Endometrium (tissue), 2 donors: ENCODE measurements around the gene HS6ST2.

ENCODE experiments used
- FAIRE-seq: peaks from 2 replicates; lab custom pipeline; 2012; peaks lifted over from hg19 to GRCh38; lab: Jason Lieb, UNC
- donor health status: control.
- donor health status: control.

HS6ST2 gene

DNA sequence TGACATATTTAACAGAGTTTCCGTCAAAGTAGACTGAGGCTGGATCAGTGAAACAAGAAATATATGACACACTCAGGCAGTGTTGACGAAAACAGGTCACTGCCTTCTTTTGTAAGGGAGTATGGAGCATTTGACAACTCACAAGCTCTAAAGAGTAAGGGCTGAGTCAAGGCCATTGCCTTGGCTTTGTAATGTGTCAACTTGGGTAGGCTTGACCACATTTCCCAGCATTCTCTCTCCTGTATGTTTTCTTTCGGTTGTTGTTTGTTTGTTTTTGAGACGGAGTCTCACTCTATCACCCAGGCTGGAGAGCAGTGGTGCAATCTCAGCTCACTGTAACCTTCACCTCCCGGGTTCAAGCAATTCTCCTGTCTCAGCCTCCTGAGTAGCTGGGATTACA is 344.6 kb downstream of the HS6ST2 start:
- FAIRE-seq: no peak

- FAIRE-seq: no peak
Observed at GRCh38 chrX:132612821-132613564, 345.4 kb downstream of the HS6ST2 start.

DNA sequence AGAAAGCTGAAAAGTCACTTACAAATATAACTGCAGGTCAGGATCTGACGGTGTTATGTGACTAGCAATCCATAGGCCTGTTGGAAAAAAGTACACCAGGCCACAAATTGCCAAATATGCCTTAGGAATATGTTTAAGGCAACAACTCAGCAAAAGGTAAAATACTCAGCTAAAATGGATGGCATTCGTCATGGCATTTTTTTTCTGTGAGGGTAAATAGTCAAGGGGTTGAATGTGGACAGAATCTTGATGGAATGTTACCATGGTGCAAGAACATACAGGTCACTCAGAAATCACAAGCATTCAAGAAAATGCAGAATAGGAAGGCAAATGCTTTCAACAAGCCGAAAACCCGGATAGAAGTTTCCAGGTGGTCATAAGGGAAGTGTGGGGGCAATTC is 347.9 kb downstream of the HS6ST2 start:
- FAIRE-seq: no peak

DNA sequence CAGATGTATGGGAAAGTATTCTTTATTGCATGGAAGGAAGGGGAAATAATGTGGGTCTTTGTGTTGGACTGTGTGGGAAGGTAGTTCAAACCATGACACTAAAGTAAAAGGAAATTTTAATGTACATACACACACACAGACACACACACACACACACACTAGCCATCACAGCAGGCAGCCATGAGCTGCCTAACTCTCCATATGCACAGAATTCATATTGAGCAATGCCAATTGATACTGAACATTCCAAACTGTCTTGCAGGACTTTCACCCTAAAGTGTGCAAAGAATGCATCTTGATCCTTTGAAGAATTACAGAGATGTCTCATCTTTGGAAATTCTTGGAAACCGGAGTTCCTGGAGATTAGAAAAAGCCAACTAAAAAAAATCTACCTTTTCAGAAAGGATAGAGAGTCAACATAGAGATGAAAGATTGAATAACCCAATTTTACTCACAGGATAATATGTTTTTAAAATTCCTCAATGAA is 349.0 kb downstream of the HS6ST2 start:
- no peak for FAIRE-seq

DNA sequence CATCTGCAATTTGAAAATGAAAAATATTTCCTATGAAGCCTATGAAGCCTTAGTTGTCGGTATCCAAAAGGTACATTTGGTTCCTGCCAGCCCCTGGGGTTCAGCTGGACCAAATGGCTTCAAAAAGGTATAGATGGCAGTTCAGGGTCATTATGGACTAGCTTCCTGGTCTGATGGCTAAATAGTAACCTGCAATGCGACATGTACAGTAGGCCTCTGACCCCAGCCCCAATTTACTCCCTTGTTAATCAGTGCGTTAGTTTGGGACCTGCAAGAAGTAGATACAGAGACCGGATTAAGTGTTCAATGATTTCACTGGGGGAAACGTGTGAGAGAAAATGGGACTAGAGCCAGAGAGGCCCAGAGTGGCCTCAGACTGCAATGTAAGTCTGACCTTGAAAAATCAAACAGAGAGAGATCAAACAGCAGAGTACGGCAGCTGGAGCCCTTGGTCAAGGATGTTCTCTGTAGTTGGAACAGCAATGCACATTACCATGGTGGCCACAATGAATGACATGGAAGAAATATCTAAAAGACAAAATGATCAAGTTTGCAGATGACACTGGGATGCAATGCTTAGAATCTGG is 354.6 kb downstream of the HS6ST2 start:
- FAIRE-seq: no peak

DNA sequence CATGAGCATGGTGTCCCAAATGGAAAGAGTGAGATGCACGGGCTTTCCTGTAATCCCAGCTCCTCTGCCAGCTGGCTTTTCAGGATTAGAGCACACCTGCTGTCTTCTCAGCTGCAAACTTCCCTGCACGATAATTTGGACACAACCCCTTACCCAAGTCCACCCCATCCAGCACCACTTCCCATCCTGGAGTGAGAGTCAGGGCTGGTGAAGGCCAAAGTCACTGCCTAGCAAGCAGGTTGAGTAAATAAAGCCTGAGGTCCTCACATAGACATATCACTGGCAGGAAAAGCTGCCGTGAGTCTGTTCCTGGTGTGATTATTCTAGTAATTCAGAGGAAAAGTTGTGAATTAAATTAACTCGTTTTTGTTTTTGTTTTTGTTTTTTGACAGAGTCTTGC is 355.7 kb downstream of the HS6ST2 start:
- FAIRE-seq: no peak

- no peak for FAIRE-seq
Observed at GRCh38 chrX:132594999-132595398, 363.4 kb downstream of the HS6ST2 start.

- FAIRE-seq: no peak
Observed at GRCh38 chrX:132594129-132594528, 364.3 kb downstream of the HS6ST2 start.

DNA sequence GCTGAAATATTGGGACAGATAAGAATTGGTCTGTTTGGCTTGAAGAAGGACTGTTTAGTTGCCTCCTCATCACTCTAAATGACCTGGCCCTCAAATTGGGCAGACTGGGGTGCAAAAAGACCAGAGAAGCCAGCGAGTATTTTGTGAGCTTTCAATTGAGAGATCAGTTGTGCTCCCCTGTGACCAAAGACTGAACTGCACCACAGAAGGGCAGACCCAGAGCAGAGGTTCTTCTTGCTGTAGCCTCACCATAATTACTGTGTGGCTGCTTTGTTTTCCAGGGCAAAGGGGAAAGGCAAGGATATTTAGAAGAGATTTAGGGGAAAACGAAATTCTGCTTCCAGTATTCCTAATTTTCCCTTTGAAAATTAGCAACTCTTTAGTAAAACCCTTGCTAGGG is 365.5 kb downstream of the HS6ST2 start:
- no peak for FAIRE-seq

DNA sequence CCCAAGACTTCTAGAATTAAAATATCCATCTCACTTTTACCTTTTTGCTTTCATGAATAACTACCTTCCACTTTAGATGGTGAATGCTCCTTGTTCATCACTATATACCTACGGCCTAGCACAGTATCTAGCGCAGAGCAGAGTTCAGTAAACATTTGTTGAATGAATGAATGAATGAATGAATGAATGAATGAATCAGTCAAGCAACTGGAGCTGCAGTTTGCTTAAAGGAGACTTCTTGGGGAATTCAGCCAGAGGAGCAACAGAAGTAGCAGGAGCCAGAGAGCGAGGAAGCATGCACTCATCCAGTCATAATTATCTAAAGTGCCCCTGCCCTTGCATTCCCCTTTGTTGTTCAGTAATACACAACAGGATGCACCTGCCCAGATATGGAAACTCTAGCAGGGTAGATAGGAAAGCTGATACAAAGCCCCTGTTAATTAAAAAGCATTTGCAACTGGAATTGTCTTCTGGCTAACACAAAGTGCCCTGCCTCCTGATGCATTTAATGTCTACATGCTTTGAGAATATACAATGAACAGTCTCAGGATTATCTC is 366.6 kb downstream of the HS6ST2 start:
- no peak for FAIRE-seq

GRCh38 chrX:132590350-132591026 is 367.9 kb downstream of the HS6ST2 start:
- no peak for FAIRE-seq

DNA sequence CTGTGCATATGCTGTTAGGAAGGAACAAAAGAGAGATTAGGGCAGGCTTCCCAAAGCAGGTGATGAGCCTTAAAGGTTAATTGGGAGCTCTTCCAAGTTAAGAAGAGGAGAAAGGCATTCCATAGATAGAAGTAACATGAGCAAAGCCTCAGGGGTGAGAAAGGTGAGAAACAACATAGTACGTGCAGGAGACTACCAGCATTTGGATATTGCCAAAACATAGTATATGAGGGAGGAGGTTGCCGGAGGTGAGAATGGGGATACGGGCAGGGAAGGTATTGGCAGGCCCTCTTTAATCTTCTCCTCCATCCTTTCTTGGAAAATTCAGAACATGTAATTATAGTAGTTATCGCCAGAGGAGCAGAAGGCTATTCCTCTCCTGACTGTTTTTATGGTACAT is 373.5 kb downstream of the HS6ST2 start:
- FAIRE-seq: no peak

DNA sequence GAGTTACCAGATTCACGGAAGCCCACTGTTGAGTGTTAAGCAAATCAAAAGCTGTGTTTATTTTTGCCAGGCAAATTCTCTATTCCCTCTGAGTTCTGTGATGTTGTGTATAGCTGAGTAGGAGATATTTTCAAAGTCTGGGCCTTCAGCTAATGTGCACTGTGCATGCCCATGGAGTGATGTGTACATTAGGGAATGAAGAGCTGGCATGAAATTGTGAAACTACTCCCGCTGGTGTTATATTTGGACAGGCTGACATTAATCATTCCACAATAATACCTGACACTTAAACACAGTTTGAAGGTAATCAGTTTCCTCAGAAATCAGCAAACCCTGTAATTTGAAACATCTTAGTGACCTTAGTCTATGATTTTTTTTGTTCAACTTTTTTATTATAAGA is 381.5 kb downstream of the HS6ST2 start:
- no peak for FAIRE-seq
